HG03354 (cell line): ENCODE results near the gene LRP5.

Experiments used
- ATAC-seq: cut with Tn5 transposase; IDR thresholded peaks from one replicate; pipeline ENCODE4 v1.9.1; 2021; ENCODE audit warnings: mild to moderate bottlenecking; ENCODE audit not compliant: unreplicated experiment, poor library complexity, severe bottlenecking

LRP5 gene

GRCh38 chr11:68326334-68327215, 14.2 kb downstream of the LRP5 start:
- no peak for ATAC-seq

- no peak for ATAC-seq
Measured at GRCh38 chr11:68327586-68328370, 15.4 kb downstream of the LRP5 start.

DNA sequence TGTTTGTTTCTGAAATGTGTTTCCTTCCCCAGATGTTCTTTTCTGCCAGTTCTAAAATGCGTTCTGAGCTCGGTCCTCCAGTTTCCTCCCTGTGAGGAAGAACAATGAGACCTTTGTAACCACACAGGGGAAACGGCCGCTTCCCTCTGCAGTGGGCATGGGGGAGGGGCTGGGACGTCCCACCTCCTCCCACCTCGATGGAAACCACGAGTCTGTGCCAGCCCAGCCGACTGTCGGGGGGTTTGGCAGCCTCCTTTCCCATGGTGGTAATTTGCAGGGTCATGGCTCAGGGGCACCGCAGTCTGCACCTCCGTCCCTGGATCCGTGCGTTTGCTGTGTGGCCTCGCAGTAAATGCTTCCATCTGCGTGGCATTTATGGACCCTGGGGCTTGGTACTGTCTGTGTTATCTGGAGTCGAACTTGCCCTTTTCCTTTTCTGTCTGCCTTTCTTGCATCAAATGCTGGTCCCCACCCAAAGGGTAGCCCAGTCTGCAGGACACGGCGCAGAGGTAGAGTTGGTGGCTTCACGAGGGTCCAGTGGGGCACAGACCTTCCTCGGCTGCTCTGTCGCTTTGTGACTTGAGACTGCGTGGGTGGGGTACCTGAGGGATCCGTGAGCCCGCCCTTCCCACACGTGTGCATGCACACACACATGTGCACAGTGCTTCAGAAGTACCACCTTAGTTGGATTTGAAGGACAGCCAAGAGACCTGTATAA, 16.1 kb downstream of the LRP5 start:
- no peak for ATAC-seq

DNA sequence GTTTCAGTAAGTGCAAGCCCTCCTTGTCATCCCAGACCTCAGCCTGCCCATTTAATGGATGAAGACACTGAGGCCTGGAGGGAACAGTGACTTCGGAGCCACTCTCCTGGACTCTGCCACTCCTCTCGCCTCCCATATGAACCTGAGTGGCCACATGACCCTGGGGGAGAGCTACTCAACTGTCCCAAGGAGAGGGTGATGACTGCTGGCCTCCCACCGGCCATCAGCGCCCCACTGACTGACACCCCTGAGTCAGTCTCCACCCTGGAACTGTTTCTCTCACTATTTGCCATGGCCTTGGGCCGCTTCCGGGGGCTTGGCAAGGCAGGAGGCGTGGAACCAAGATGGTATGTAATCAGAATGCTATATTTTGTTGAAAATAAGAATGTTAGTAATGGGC, 17.1 kb downstream of the LRP5 start:
- no peak for ATAC-seq

- no peak for ATAC-seq
Measured at GRCh38 chr11:68329978-68330699, 17.7 kb downstream of the LRP5 start.

- ATAC-seq = no peak
Measured at GRCh38 chr11:68330700-68331337, 18.4 kb downstream of the LRP5 start.

- ATAC-seq = no peak
Measured at GRCh38 chr11:68331338-68331947, 19.1 kb downstream of the LRP5 start.

- ATAC-seq = no peak
Measured at GRCh38 chr11:68332186-68332585, 19.8 kb downstream of the LRP5 start.

- no peak for ATAC-seq
Measured at GRCh38 chr11:68333173-68333572, 20.8 kb downstream of the LRP5 start.

DNA sequence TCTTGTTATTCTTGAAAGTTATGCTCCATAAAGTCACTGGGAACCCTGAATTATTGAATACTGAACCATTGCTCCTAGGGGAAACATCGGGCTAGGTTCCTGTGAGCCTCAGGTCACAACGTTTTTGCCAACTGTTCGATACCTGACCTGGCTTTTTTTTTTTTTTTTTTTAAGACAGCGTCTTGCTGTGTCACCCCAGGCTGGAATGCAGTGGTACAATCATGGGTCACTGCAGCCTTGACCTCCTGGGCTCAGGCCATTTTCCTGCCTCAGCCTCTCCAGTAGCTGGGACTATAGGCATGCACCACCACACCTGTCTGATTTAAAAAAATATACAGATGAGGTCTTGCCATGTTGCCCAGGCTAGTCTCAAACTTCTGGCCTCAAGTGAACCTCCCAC, 22.5 kb downstream of the LRP5 start:
- ATAC-seq = no peak

- ATAC-seq = no peak
Measured at GRCh38 chr11:68335683-68336082, 23.3 kb downstream of the LRP5 start.

DNA sequence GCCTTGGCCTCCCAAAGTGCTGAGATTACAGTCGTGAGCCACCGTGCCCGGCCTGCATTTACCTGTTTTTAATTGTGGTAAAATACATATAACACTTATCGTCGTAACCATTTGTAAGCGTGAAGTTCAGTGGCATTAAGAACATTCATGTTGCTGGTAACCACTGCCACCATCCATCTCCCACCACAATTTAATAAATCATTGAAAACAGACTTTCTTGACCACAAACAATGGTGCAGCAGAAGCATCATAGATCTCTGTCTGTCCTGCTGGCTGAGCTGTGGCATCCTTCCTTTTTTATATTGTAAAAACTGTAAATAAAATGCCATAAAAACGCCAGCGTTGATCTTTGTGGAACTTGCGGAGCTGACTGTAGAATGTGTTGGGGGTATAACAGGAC, 24.3 kb downstream of the LRP5 start:
- ATAC-seq = no peak

- no peak for ATAC-seq
Measured at GRCh38 chr11:68337399-68337835, 25.0 kb downstream of the LRP5 start.

- no peak for ATAC-seq
Measured at GRCh38 chr11:68338051-68338780, 25.8 kb downstream of the LRP5 start.

DNA sequence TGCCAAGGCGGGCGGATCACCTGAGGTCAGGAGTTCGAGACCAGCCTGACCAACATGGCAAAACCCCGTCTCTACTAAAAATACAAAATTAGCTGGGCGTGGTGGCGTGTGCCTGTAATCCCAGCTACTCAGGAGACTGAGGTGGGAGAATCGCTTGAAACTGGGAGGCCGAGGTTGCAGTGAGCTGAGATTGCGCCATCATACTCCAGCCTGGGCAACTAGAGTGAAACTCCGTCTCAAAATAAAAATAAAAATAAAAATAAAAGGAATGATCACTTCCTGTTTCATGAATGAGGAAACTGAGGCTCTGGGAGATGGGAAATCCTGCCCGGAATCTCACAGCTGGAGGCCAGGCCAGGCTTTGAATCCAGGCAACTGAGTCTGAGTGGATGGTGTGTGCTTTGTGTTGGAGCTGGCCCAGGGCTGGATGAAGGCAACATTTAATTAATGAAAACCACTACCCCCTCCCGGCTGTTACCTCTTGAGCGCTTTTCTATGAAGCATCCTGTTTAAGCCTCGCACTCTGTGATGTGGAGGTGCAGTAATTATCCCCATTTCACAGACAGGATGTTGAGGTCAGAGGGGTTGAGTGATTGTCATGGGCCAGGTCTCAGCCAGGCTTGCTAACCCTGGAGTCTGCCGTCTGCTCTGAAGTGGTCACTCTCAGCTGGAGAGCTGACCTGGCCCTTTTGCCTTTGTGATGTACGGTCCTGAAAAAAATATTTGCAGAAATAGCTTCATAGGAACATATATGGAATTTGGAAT, 27.8 kb downstream of the LRP5 start:
- ATAC-seq = no peak

GRCh38 chr11:68340784-68341556, 28.6 kb downstream of the LRP5 start:
- ATAC-seq = no peak
